SK-N-SH treated with all-trans-retinoic acid at 6 μM for 48 hours (cell line): ENCODE measurements around the gene CAV2.

Experiments used
- ISL1 ChIP-seq: fragments of 250-450 bp; sonication (Bioruptor Pico); IDR thresholded peaks from 2 replicates; pipeline ENCODE4 v2.1.2; 2022; ENCODE audit warnings: mild to moderate bottlenecking, moderate library complexity
- PPARA ChIP-seq: fragments of 250-450 bp; sonication (Bioruptor Pico); IDR thresholded peaks from 2 replicates; pipeline ENCODE4 v1.5.0; 2020; ENCODE audit warnings: mild to moderate bottlenecking, borderline replicate concordance

GRCh38 chr7:116465125-116465524 is 34.4 kb upstream of the CAV2 start:
- TF ChIP-seq PPARA (no peak), ISL1 (no peak)
